GM12801 (cell line): ENCODE results near the gene POLR3E.

Source experiments
- CTCF ChIP-seq: IDR thresholded peaks from one replicate; pipeline ENCODE4 v1.5.1; 2011; ENCODE audit warnings: control low read depth; ENCODE audit not compliant: insufficient read length; ENCODE audit errors: extremely low read depth

The POLR3E gene

DNA sequence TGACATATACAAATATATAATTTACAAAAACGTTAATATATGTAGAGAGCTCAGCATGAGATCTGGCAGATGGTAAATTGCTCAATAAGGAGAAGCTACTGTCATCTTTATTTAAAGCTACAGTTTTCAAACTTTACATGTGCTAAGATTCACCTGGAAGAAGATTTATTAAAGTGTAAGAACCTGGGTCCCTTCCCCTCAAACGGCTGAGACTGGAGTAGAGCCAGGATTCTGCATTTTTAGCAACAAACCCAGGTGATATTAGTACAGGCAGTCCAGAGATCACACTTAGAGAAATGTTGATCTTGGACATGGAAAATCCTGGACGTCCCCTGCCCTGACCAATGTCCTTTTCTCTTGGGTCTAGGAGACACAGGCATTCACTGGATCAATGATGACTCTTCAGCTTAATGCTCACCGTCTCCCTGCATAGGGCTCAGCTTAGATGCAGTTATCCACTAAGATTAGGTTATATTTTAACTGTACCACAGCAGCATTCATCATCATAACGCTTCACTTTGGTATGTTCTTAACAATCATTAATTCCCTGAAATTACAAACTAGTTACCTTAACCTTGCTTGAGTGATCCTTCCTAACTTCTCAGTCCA is 56.8 kb downstream of the POLR3E start:
- no peak for TF ChIP-seq CTCF

- no peak for TF ChIP-seq CTCF
Measured at GRCh38 chr16:22355487-22355908, 58.3 kb downstream of the POLR3E start.

GRCh38 chr16:22356930-22357634 is 59.9 kb downstream of the POLR3E start:
- no peak for TF ChIP-seq CTCF

DNA sequence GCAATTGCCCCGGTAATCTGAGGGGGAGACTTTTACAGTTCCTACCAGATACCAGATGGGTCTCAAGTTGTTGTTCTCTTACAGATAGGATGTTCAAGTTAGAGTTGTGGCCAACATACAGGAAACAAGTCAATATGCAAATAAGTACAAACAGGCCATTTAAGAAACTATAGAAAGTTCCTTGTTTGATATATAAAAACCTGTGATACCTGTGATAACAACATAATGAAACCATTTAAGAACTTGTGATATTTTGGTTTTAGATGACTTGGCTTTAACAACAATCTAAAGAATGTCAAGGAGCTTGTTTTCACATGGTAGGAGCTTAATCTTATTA is 60.4 kb downstream of the POLR3E start:
- TF ChIP-seq CTCF = no peak

DNA sequence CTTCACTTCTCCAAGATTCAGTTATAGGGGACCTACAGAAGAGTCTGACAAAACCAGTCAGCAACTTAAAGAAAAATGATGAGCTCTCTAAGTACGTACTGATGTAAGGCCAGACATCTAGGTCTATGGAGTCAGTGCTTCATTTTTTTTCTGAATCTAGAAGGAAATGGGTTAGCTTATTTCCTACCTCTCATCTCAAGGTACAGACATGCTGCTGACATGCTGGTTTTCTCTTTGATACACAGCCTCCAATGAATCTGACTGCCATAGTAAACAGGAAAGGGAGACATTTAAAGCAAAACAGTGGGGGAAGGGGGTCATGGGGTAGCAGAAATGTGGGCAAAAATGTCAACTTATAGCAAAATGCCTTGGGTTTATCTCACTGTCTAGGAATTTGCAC is 60.8 kb downstream of the POLR3E start:
- no peak for TF ChIP-seq CTCF

DNA sequence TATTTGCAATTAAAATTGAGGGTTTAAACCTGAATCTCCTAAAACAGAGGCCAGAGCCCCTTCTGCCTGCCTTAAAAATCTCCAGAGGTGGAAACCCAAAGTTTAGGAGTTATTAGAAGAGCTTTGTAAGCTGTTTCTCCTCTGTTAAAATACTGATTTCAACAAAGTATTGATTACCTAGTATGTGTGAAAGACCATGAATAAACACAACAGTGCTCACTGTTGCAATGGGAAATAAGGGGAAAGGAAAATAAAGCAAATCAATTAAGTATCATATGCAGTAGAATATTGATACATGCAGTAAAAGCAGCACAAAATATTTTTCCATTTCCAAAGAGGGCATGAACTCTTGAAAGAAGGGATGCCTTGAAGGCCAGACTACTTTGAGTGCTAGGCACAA is 62.5 kb downstream of the POLR3E start:
- no peak for TF ChIP-seq CTCF

GRCh38 chr16:22360963-22361659 is 63.9 kb downstream of the POLR3E start:
- no peak for TF ChIP-seq CTCF
